Kidney epithelial cell (primary cell): Measurements from ENCODE around the gene LMAN1. TPM values are rescaled to one million over a fixed set of nuclear protein-coding genes. Genes with fewer than 3 reads are reported as not detected.
A peak's percentile ranks its signal among the peaks of the same experiment; 100 is the strongest.

ENCODE experiments used
- DNase-seq: peaks from one replicate; pipeline ENCODE4 v3.0.0-alpha.2; 2010; ENCODE audit warnings: low read depth
- H3K27me3 ChIP-seq: 2 replicates; pipeline ENCODE4 v1.6.0; 2011; ENCODE audit warnings: low read length; ENCODE audit not compliant: control insufficient read depth, insufficient read depth
- H3K36me3 ChIP-seq: 2 replicates; pipeline ENCODE4 v1.5.1; 2011; ENCODE audit warnings: low read length; ENCODE audit not compliant: control insufficient read depth, insufficient read depth
- H3K4me3 ChIP-seq: 2 replicates; pipeline ENCODE4 v1.5.1; 2011; ENCODE audit warnings: low read depth, mild to moderate bottlenecking, control low read depth, low read length
- CTCF ChIP-seq: IDR thresholded peaks from 2 replicates; pipeline ENCODE4 v1.5.1; 2011; ENCODE audit warnings: mild to moderate bottlenecking, moderate library complexity, low read length, control low read depth, inconsistent platforms; ENCODE audit not compliant: insufficient read depth, poor library complexity, severe bottlenecking
- total RNA-seq: library from RNA; depleted of rRNA; stranded (reverse); fragments of >200 nt; gene quantifications from 2 replicates; pipeline ENCODE4 v1.2.3, GENCODE V29; 2015

LMAN1 gene
- total RNA-seq, result 118 and 127 TPM in 2 replicates

GRCh38 chr18:59358712-59359575, at the start of gene LMAN1:
LMAN1 (minus strand) TSS chr18:59359265; CDS start chr18:59359244, 21 bp downstream.
- peak within 1 kb of the TSS; percentile 70 for H3K4me3 ChIP-seq
- no peaks in the 10 kb centered on the region for H3K36me3 ChIP-seq
- no peaks in the 10 kb centered on the region for H3K27me3 ChIP-seq
- DNase-seq, result peak; percentile 68
- no peak for TF ChIP-seq CTCF

GRCh38 chr18:59402432-59403090, 43.5 kb upstream of the LMAN1 start:
- DNase-seq, result peak; percentile 65
- no peaks in the 10 kb centered on the region for H3K27me3 ChIP-seq
- H3K36me3 ChIP-seq, result no peaks in the 10 kb centered on the region
- H3K4me3 ChIP-seq, result no peak overlapping the region
- peak; percentile 99 for TF ChIP-seq CTCF

GRCh38 chr18:59400407-59400806, 41.3 kb upstream of the LMAN1 start:
- DNase-seq, result no peak
- Histone ChIP-seq H3K36me3 (no peaks in the 10 kb centered on the region), H3K27me3 (no peaks in the 10 kb centered on the region), H3K4me3 (no peak overlapping the region)
- TF ChIP-seq CTCF, result no peak

- no peak overlapping the region for H3K4me3 ChIP-seq
- H3K36me3 ChIP-seq, result no peaks in the 10 kb centered on the region
- no peaks in the 10 kb centered on the region for H3K27me3 ChIP-seq
- TF ChIP-seq CTCF, result no peak
- DNase-seq, result no peak
These were observed 36.4 kb upstream of the LMAN1 start for GRCh38 chr18:59395226-59396175.

- no peaks in the 10 kb centered on the region for H3K27me3 ChIP-seq
- H3K36me3 ChIP-seq, result no peaks in the 10 kb centered on the region
- DNase-seq, result no peak
- TF ChIP-seq CTCF, result no peak
- H3K4me3 ChIP-seq, result no peak overlapping the region
These were observed 34.3 kb upstream of the LMAN1 start for GRCh38 chr18:59393381-59393780.
